Omental fat pad (tissue), 4 donors: Measurements from ENCODE around the gene ITGB2. TPM values are rescaled to one million over a fixed set of nuclear protein-coding genes. Genes with fewer than 3 reads are reported as not detected.

Experiments
- ATAC-seq: fragments of 150-250 bp; one replicate; pipeline ENCODE4 v1.9.1; 2016; ENCODE audit warnings: mild to moderate bottlenecking, moderate library complexity; ENCODE audit not compliant: low FRiP score
- DNase-seq: peaks from one replicate; pipeline ENCODE4 v3.0.0-alpha.2; 2019; ENCODE audit warnings: low spot score
- CTCF ChIP-seq, 3 donors: fragments of 450-650 bp; IDR thresholded peaks; one replicate each; pipeline ENCODE4 v1.5.1; 2016 to 2017; ENCODE audit warnings: antibody characterized with exemption in 3 of 3, mild to moderate bottlenecking in 3 of 3, moderate library complexity in 2 of 3
- total RNA-seq, 4 donors: library from RNA; depleted of rRNA; stranded (reverse); fragments of >200 nt; gene quantifications; one replicate each; pipeline ENCODE4 v1.1.0, GENCODE V29; 2016

The ITGB2 gene
- total RNA-seq, 4 donors from 2014 or later, result 98.5 to 581 (median 217) TPM

GRCh38 chr21:44895859-44896258 is 24.8 kb downstream of the ITGB2 start:
- TF ChIP-seq CTCF (IDR thresholded peaks at IDR 0.05), result no peak
- no peak for ATAC-seq
- DNase-seq, result no peak

- TF ChIP-seq CTCF (IDR thresholded peaks at IDR 0.05), result no peak
- DNase-seq (no peak), ATAC-seq (no peak)
Measured at GRCh38 chr21:44894687-44895302, 25.9 kb downstream of the ITGB2 start.

GRCh38 chr21:44893948-44894656 is 26.6 kb downstream of the ITGB2 start:
- no peak for DNase-seq
- TF ChIP-seq CTCF (IDR thresholded peaks at IDR 0.05), result no peak
- no peak for ATAC-seq

- DNase-seq, result no peak
- ATAC-seq, result no peak
- TF ChIP-seq CTCF (IDR thresholded peaks at IDR 0.05), result no peak
Measured at GRCh38 chr21:44893278-44893556, 27.5 kb downstream of the ITGB2 start.

GRCh38 chr21:44892536-44893277 is 28.0 kb downstream of the ITGB2 start:
- ATAC-seq (peak; percentile 43), DNase-seq (peak; percentile 58)
- TF ChIP-seq CTCF (IDR thresholded peaks at IDR 0.05), result peak in 1 of 3 donors; percentile 65

- DNase-seq, result no peak
Measured at GRCh38 chr21:44892095-44892494, 28.6 kb downstream of the ITGB2 start.

More at GRCh38 chr21:44892095-44892494, 28.6 kb downstream of the ITGB2 start:
- ATAC-seq, result no peak
- TF ChIP-seq CTCF (IDR thresholded peaks at IDR 0.05), result no peak
